Nephron progenitor cell (in vitro differentiated cells): ENCODE measurements around the gene FGA.

Experiments used
- DNase-seq: peaks from one replicate; pipeline ENCODE4 v3.0.0; 2021
- H3K27ac Mint-ChIP-seq: 2 replicates; pipeline ENCODE4 v1.8.0; 2021; ENCODE audit warnings: mild to moderate bottlenecking, moderate library complexity, mixed read lengths
- H3K27me3 Mint-ChIP-seq: 2 replicates; pipeline ENCODE4 v1.8.0; 2021; ENCODE audit warnings: mild to moderate bottlenecking, low read depth, mixed read lengths; ENCODE audit not compliant: poor library complexity
- H3K36me3 Mint-ChIP-seq: 2 replicates; pipeline ENCODE4 v1.8.0; 2021; ENCODE audit warnings: low read depth, mixed read lengths
- H3K4me1 Mint-ChIP-seq: 2 replicates; pipeline ENCODE4 v1.8.0; 2021; ENCODE audit warnings: mixed read lengths
- H3K4me3 Mint-ChIP-seq: 2 replicates; pipeline ENCODE4 v1.8.0; 2021; ENCODE audit warnings: mild to moderate bottlenecking, moderate library complexity, mixed read lengths
- H3K9me3 Mint-ChIP-seq: 2 replicates; pipeline ENCODE4 v1.8.0; 2021; ENCODE audit warnings: mild to moderate bottlenecking, moderate library complexity, mixed read lengths
- TF ChIP-seq, protein P1 (sequence below): fragments of 200-600 bp; sonication (generic); IDR thresholded peaks from 2 replicates; pipeline ENCODE4 v1.5.0; 2021; ENCODE audit warnings: antibody characterized with exemption

The FGA gene

DNA sequence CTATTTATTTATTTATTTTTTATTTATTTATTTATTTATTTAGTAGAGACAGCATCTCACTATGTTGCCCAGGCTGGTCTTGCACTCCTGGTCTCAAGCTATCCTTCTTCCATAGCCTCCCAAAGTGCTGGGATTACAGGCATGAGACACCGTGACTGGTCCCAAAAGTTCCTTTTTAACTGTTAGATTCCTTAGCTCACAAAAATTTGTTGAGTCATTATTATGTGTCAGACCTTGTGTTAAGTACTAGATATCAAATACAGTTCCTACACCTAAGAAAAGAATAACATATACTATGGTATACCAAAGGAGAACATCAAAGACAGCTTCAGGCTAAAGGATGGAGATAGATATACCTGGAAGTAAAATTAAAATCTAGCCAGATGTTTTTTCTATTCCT, 11.6 kb downstream of the FGA start:
- Mint-ChIP-seq H3K36me3 (no peaks in the 10 kb centered on the region), H3K4me1 (no peaks in the 10 kb centered on the region), H3K27me3 (peaks cover 6% of the 10 kb centered on the region), H3K4me3 (no peak overlapping the region), H3K27ac (no peak overlapping the region), H3K9me3 (no peaks in the 10 kb centered on the region)
- no peak for DNase-seq
- TF ChIP-seq, protein P1, sequence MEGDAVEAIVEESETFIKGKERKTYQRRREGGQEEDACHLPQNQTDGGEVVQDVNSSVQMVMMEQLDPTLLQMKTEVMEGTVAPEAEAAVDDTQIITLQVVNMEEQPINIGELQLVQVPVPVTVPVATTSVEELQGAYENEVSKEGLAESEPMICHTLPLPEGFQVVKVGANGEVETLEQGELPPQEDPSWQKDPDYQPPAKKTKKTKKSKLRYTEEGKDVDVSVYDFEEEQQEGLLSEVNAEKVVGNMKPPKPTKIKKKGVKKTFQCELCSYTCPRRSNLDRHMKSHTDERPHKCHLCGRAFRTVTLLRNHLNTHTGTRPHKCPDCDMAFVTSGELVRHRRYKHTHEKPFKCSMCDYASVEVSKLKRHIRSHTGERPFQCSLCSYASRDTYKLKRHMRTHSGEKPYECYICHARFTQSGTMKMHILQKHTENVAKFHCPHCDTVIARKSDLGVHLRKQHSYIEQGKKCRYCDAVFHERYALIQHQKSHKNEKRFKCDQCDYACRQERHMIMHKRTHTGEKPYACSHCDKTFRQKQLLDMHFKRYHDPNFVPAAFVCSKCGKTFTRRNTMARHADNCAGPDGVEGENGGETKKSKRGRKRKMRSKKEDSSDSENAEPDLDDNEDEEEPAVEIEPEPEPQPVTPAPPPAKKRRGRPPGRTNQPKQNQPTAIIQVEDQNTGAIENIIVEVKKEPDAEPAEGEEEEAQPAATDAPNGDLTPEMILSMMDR: no peak

DNA sequence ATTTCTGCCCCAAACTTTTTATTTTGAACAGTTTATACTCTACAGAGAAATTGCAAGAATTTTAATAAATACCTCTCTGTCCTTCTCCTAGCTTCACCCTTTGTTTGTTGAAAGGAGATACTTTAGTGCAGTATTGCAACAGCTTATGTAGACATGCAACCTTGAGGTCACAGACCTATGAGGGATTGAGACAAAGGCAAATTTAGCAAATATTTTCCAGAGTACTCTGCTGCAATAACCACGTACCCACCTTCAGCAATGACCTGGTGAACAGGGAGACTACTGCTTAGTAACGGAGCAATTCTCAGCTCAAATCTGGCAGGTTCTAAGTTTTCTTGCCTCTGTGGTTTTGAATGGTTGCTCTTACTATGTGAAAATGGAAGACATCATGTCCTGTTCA, 13.2 kb downstream of the FGA start:
- Mint-ChIP-seq H3K4me3 (no peak overlapping the region), H3K9me3 (no peaks in the 10 kb centered on the region), H3K27me3 (peaks cover 6% of the 10 kb centered on the region), H3K36me3 (no peaks in the 10 kb centered on the region), H3K4me1 (no peaks in the 10 kb centered on the region), H3K27ac (no peak overlapping the region)
- TF ChIP-seq, protein P1: no peak
- DNase-seq: no peak

DNA sequence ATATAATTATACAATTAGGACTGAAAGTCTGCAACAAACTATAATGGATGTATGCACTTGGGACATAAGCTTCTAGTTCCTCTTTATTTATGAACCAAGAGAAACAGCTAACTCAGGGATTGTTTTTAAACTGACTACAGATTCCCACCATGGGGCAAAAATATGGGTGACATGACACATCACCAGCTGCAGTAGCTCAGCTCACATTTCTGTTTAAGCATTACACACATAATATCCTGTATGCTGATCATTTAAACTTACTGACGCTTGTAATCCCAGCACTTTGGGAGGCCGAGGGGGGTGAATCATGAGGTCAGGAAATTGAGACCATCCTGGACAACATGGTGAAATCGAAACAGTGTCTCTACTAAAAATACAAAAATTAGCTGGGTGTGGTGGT, 16.2 kb downstream of the FGA start:
- H3K27me3 Mint-ChIP-seq: peaks cover 7% of the 10 kb centered on the region
- no peak overlapping the region for H3K4me3 Mint-ChIP-seq
- H3K27ac Mint-ChIP-seq: no peak overlapping the region
- DNase-seq: no peak
- TF ChIP-seq, protein P1: no peak
- no peaks in the 10 kb centered on the region for H3K9me3 Mint-ChIP-seq
- H3K4me1 Mint-ChIP-seq: no peaks in the 10 kb centered on the region
- H3K36me3 Mint-ChIP-seq: no peaks in the 10 kb centered on the region

DNA sequence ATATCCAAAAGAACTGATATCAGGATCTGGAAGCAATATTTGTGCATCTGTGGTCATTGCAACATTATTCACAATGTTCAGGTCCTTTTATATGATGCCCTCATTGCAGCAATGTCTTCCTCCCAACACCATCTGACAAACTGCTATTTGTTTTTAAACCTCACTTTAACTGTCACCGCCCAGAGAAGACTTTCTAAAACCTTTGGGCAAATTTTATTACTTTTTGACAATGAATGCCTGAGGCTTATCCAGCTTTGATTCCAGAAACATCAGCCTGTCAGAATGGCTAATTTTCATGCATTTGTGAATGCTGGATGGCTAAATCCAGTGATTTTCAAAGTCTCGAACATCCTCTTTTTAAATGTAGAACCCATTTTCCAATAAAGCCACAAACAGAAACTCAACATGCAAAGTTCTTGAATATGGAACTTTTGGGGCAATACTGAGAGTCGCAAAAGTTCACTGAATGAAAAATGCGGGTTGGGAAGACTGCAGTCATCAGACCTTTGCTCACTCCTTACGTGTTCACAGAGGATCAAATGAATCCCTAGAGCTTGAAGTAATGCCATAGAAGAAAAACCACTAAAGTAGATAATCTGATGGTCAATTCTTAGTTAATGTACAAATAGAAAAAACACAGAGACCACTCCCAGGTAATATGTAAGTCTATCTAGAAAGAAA, 17.2 kb downstream of the FGA start:
- no peak for DNase-seq
- Mint-ChIP-seq H3K9me3 (no peaks in the 10 kb centered on the region), H3K4me1 (no peaks in the 10 kb centered on the region), H3K27me3 (peaks cover 7% of the 10 kb centered on the region), H3K27ac (no peak overlapping the region), H3K36me3 (no peaks in the 10 kb centered on the region), H3K4me3 (no peak overlapping the region)
- TF ChIP-seq, protein P1: no peak

DNA sequence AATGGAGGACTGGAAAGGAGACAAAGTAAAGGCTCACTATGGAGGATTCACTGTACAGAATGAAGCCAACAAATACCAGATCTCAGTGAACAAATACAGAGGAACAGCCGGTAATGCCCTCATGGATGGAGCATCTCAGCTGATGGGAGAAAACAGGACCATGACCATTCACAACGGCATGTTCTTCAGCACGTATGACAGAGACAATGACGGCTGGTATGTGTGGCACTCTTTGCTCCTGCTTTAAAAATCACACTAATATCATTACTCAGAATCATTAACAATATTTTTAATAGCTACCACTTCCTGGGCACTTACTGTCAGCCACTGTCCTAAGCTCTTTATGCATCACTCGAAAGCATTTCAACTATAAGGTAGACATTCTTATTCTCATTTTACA, 21.0 kb downstream of the FGA start:
- TF ChIP-seq, protein P1: no peak
- Mint-ChIP-seq H3K27ac (no peak overlapping the region), H3K4me1 (no peaks in the 10 kb centered on the region), H3K9me3 (no peaks in the 10 kb centered on the region), H3K27me3 (peaks cover 7% of the 10 kb centered on the region), H3K4me3 (no peak overlapping the region), H3K36me3 (no peaks in the 10 kb centered on the region)
- DNase-seq: no peak

DNA sequence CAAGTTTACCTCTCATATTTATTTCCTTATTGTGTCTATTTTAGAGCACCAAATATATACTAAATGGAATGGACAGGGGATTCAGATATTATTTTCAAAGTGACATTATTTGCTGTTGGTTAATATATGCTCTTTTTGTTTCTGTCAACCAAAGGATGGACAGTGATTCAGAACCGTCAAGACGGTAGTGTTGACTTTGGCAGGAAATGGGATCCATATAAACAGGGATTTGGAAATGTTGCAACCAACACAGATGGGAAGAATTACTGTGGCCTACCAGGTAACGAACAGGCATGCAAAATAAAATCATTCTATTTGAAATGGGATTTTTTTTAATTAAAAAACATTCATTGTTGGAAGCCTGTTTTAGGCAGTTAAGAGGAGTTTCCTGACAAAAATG, 21.5 kb downstream of the FGA start:
- Mint-ChIP-seq H3K9me3 (no peaks in the 10 kb centered on the region), H3K36me3 (no peaks in the 10 kb centered on the region), H3K4me3 (no peak overlapping the region), H3K27me3 (peaks cover 7% of the 10 kb centered on the region), H3K4me1 (no peaks in the 10 kb centered on the region), H3K27ac (no peak overlapping the region)
- DNase-seq: no peak
- TF ChIP-seq, protein P1: no peak
